Panc1 (cell line): Measurements from ENCODE around the gene VIPR2. TPM values are rescaled to one million over a fixed set of nuclear protein-coding genes. Genes with fewer than 3 reads are reported as not detected.

Experiments used
- ATAC-seq: fragments of 200-7000 bp; cut with Tn5 transposase; 2 replicates; pipeline ENCODE4 v1.9.1; 2020; ENCODE audit warnings: mild to moderate bottlenecking, moderate library complexity
- BruUV-seq: library from RNA; stranded (reverse); fragments of 400-500 nt; replicated peaks from 2 replicates; lab custom pipeline; 2021; lab: Mats Ljungman, UMichigan
- CTCF ChIA-PET: fragments of 300-600 bp; sonication (Branson Sonifier 250); formaldehyde crosslinking; loops from one replicate; lab custom pipeline; 2022; ENCODE audit warnings: antibody characterized with exemption; lab: Charles Lee
- POLR2A ChIA-PET: fragments of 300-600 bp; sonication (Branson Sonifier 250); formaldehyde crosslinking; loops from one replicate; lab custom pipeline; 2022; ENCODE audit warnings: antibody characterized with exemption; lab: Charles Lee
- DNase-seq: peaks from one replicate; pipeline ENCODE4 v3.0.0-alpha.2; 2010; ENCODE audit warnings: low read depth, low spot score
- H3K27ac ChIP-seq: 2 replicates; pipeline ENCODE4 v1.5.1; 2011; ENCODE audit warnings: mild to moderate bottlenecking, low read length, inconsistent platforms
- H3K27me3 ChIP-seq: fragments of 200-500 bp; sonication (Bioruptor generic); 2 replicates; pipeline ENCODE4 v1.6.0; 2014; ENCODE audit warnings: low read length, inconsistent platforms; ENCODE audit not compliant: control insufficient read depth, insufficient read depth
- H3K36me3 ChIP-seq: fragments of 200-500 bp; sonication (Bioruptor generic); 2 replicates; pipeline ENCODE4 v1.5.1; 2014; ENCODE audit warnings: inconsistent platforms, mild to moderate bottlenecking, low read length, moderate library complexity; ENCODE audit not compliant: control insufficient read depth, insufficient read depth
- H3K4me1 ChIP-seq: 2 replicates; pipeline ENCODE4 v1.5.1; 2011; ENCODE audit warnings: inconsistent platforms, mild to moderate bottlenecking, low read length, moderate library complexity; ENCODE audit not compliant: control insufficient read depth, insufficient read depth
- H3K4me3 ChIP-seq, 2 experiments: 2 replicates each; pipeline ENCODE4 v1.5.1; 2011 to 2012; ENCODE audit warnings: low read depth in 2 of 2, low read length in 2 of 2, mild to moderate bottlenecking in 2 of 2, inconsistent platforms in 1 of 2, moderate library complexity in 1 of 2
- H3K9me3 ChIP-seq: fragments of 200-500 bp; sonication (Bioruptor generic); 2 replicates; pipeline ENCODE4 v1.5.1; 2014; ENCODE audit warnings: low read depth, mild to moderate bottlenecking, inconsistent platforms, low read length, moderate library complexity; ENCODE audit not compliant: control insufficient read depth, insufficient read depth
- CTCF ChIP-seq: fragments of 450-650 bp; IDR thresholded peaks from 2 replicates; pipeline ENCODE4 v1.5.1; 2017; ENCODE audit warnings: mild to moderate bottlenecking
- POLR2AphosphoS5 ChIP-seq: IDR thresholded peaks from 2 replicates; pipeline ENCODE4 v1.6.1; 2012; ENCODE audit warnings: mild to moderate bottlenecking, low read depth, low read length, moderate library complexity
- REST ChIP-seq, 2 experiments: IDR thresholded peaks; 2 replicates each; pipeline ENCODE4 v1.6.1; 2011 to 2012; ENCODE audit warnings: low read depth in 2 of 2, control low read depth in 1 of 2, low read length in 1 of 2, mild to moderate bottlenecking in 1 of 2, moderate library complexity in 1 of 2; ENCODE audit not compliant: insufficient read depth in 1 of 2
- SIN3A ChIP-seq: IDR thresholded peaks from 2 replicates; pipeline ENCODE4 v1.6.1; 2012; ENCODE audit warnings: low read depth, mild to moderate bottlenecking, low read length, moderate library complexity, borderline replicate concordance; ENCODE audit not compliant: insufficient read depth
- TCF7L2 ChIP-seq: IDR thresholded peaks from 2 replicates; pipeline ENCODE4 v1.6.1; 2011; ENCODE audit warnings: mild to moderate bottlenecking, low read depth, low read length, inconsistent platforms
- in situ Hi-C: cut with HindIII; loops from 2 replicates; pipeline ENCODE4 v1.10.0; 2016; ENCODE audit warnings: low sequenced_read_pairs, low pct_unique_long_range_greater_than_20kb
- intact Hi-C: fragments of 100-400 bp; cut with micrococcal nuclease; formaldehyde crosslinking; loops from one replicate; pipeline ENCODE4 v1.10.0; 2022; ENCODE audit not compliant: unreplicated experiment
- total RNA-seq: library from RNA; stranded (reverse); gene quantifications from one replicate; pipeline ENCODE4 v1.2.1, GENCODE V29; 2021; ENCODE audit not compliant: unreplicated experiment

The VIPR2 gene
- total RNA-seq, 1 experiment from 2014 or later: not detected

- intact Hi-C loops (no loop called here), in situ Hi-C loops (no loop called here)
- H3K27me3 ChIP-seq: no peaks in the 10 kb centered on the region
- ChIA-PET CTCF (no interaction called here), POLR2A (no interaction called here)
- BruUV-seq: no TSS peak
- peak overlapping the region; percentile 11; the same call in 1 of the 2 replicates for H3K27ac ChIP-seq
- ATAC-seq: no peak
- TF ChIP-seq REST (IDR thresholded peaks at IDR 0.05; ENCODE audit: insufficient read depth in 1 of 2, low read depth in 2 of 2, low read length in 1 of 2): no peak
- DNase-seq: no peak
- no peak overlapping the region for H3K4me3 ChIP-seq
- no peaks in the 10 kb centered on the region for H3K9me3 ChIP-seq
- no peaks in the 10 kb centered on the region for H3K36me3 ChIP-seq
- peaks cover 45% of the 10 kb centered on the region for H3K4me1 ChIP-seq
Measured at GRCh38 chr7:159017741-159018140, 126.9 kb downstream of the VIPR2 start.

- ATAC-seq (no peak), DNase-seq (no peak)
- no peaks in the 10 kb centered on the region for H3K27me3 ChIP-seq
- ChIA-PET POLR2A (no interaction called here), CTCF (no interaction called here)
- no peaks in the 10 kb centered on the region for H3K9me3 ChIP-seq
- H3K36me3 ChIP-seq: no peaks in the 10 kb centered on the region
- intact Hi-C loops (no loop called here), in situ Hi-C loops (no loop called here)
- TF ChIP-seq TCF7L2: no peak
- no peak for TF ChIP-seq POLR2AphosphoS5
- no peak for TF ChIP-seq REST (IDR thresholded peaks at IDR 0.05; ENCODE audit: insufficient read depth in 1 of 2, low read depth in 2 of 2, low read length in 1 of 2)
- TF ChIP-seq SIN3A: no peak
- TF ChIP-seq CTCF: no peak
- no peak overlapping the region for H3K4me3 ChIP-seq
- H3K4me1 ChIP-seq: peaks cover 46% of the 10 kb centered on the region
- H3K27ac ChIP-seq: peak overlapping the region; percentile 11; the same call in 1 of the 2 replicates
- no TSS peak for BruUV-seq
Measured at GRCh38 chr7:159017210-159017609, 127.5 kb downstream of the VIPR2 start.
